H1 (cell line): Measurements from ENCODE around the gene LIN28B. TPM values are rescaled to one million over a fixed set of nuclear protein-coding genes. Genes with fewer than 3 reads are reported as not detected.
A peak's percentile ranks its signal among the peaks of the same experiment; 100 is the strongest.

Experiments
- CTCF ChIA-PET: fragments of 300-600 bp; sonication (Branson Sonifier 250); formaldehyde crosslinking; loops from one replicate; lab custom pipeline; 2021; ENCODE audit not compliant: partially characterized antibody; lab: Charles Lee
- POLR2A ChIA-PET: fragments of 300-600 bp; sonication (Branson Sonifier 250); formaldehyde crosslinking; loops from one replicate; lab custom pipeline; 2021; ENCODE audit warnings: inconsistent platforms; ENCODE audit not compliant: partially characterized antibody; lab: Charles Lee
- DNase-seq, 2 experiments: peaks; one replicate each; pipeline versions ENCODE4 v3.0.0 to v3.0.0-alpha.2; 2010 to 2022; ENCODE audit warnings: low spot score in 2 of 2, low read depth in 1 of 2, mixed read lengths in 1 of 2
- FAIRE-seq: peaks from 2 replicates; lab custom pipeline; 2011; peaks lifted over from hg19 to GRCh38; lab: Jason Lieb, UNC
- H2AFZ ChIP-seq: 2 replicates; pipeline ENCODE4 v1.8.1; 2012; ENCODE audit warnings: low read length, inconsistent platforms
- H2AK5ac ChIP-seq: 2 replicates; pipeline ENCODE4 v1.6.1; 2013; ENCODE audit warnings: low read depth, low read length
- H2BK120ac ChIP-seq: replicated peaks from 2 replicates; pipeline ENCODE3; 2013; ENCODE audit warnings: low read depth, low read length, inconsistent platforms
- H2BK12ac ChIP-seq: 2 replicates; pipeline ENCODE4 v1.6.1; 2013; ENCODE audit warnings: low read depth, low read length
- H2BK15ac ChIP-seq: 2 replicates; pipeline ENCODE4 v1.6.1; 2013; ENCODE audit warnings: low read length
- H2BK20ac ChIP-seq: 2 replicates; pipeline ENCODE4 v1.6.1; 2013; ENCODE audit warnings: low read length
- H2BK5ac ChIP-seq: 2 replicates; pipeline ENCODE4 v1.6.1; 2013; ENCODE audit warnings: low read depth, low read length
- H3K14ac ChIP-seq: 2 replicates; pipeline ENCODE4 v1.6.1; 2013; ENCODE audit warnings: inconsistent platforms; ENCODE audit not compliant: insufficient read length
- H3K18ac ChIP-seq: 2 replicates; pipeline ENCODE4 v1.6.1; 2013; ENCODE audit warnings: low read length; ENCODE audit errors: extremely low read depth
- H3K23ac ChIP-seq: 2 replicates; pipeline ENCODE4 v1.6.1; 2013; ENCODE audit warnings: inconsistent platforms; ENCODE audit not compliant: insufficient read length
- H3K23me2 ChIP-seq: 2 replicates; pipeline ENCODE4 v1.6.1; 2013; ENCODE audit warnings: low read depth, low read length
- H3K27ac ChIP-seq: 2 replicates; pipeline ENCODE4 v1.6.1; 2011; ENCODE audit warnings: low read depth, low read length, inconsistent platforms
- H3K27me3 ChIP-seq, 4 experiments: replicated peaks in 1 of 4; 1 replicate in 1 of 4; 2 replicates in 3 of 4; pipeline versions ENCODE4 v1.6.1 to v1.8.1; 2011 to 2013; ENCODE audit warnings: low read length in 3 of 4, mild to moderate bottlenecking in 3 of 4, inconsistent platforms in 2 of 4, mixed read lengths in 2 of 4, moderate library complexity in 1 of 4; ENCODE audit not compliant: control insufficient read depth in 3 of 4, insufficient read depth in 3 of 4; ENCODE audit errors: extremely low read depth in 1 of 4
- H3K36me3 ChIP-seq, 4 experiments: 2 replicates each; pipeline versions ENCODE4 v1.6.1 to v1.8.1; 2011 to 2013; ENCODE audit warnings: mild to moderate bottlenecking in 4 of 4, low read length in 3 of 4, moderate library complexity in 2 of 4, control low read depth in 1 of 4, inconsistent platforms in 1 of 4; ENCODE audit not compliant: insufficient read depth in 4 of 4, control insufficient read depth in 2 of 4
- H3K4ac ChIP-seq: replicated peaks from 2 replicates; pipeline ENCODE3; 2013; ENCODE audit warnings: low read length, low read depth, mixed read lengths, inconsistent platforms; ENCODE audit not compliant: insufficient read length
- H3K4me1 ChIP-seq, 4 experiments: replicated peaks in 1 of 4; 1 replicate in 1 of 4; 2 replicates in 3 of 4; pipeline versions ENCODE4 v1.6.1 to v1.8.1; 2011 to 2013; ENCODE audit warnings: low read length in 3 of 4, inconsistent platforms in 2 of 4, mixed read lengths in 1 of 4; ENCODE audit not compliant: insufficient read depth in 4 of 4, control insufficient read depth in 3 of 4
- H3K4me2 ChIP-seq, 2 experiments: 2 replicates each; pipeline versions ENCODE4 v1.6.1 to v1.8.1; 2011 to 2013; ENCODE audit warnings: low read depth in 2 of 2, low read length in 2 of 2, control low read depth in 1 of 2, inconsistent platforms in 1 of 2, mild to moderate bottlenecking in 1 of 2; ENCODE audit not compliant: insufficient read depth in 1 of 2
- H3K4me3 ChIP-seq, 4 experiments: fragments of 200-600, 300-600 bp in 1 of 4; sonication (generic), shearing (Covaris generic), sonication (Bioruptor Twin) in 1 of 4; 2 replicates each; pipeline versions ENCODE4 v1.5.1 to v1.8.1; 2011 to 2016; ENCODE audit warnings: low read length in 4 of 4, low read depth in 3 of 4, control low read depth in 2 of 4, inconsistent platforms in 2 of 4, mild to moderate bottlenecking in 2 of 4, mixed read lengths in 1 of 4, moderate library complexity in 1 of 4; ENCODE audit not compliant: insufficient read depth in 2 of 4; ENCODE audit errors: extremely low read depth in 1 of 4
- H3K56ac ChIP-seq: replicated peaks from 2 replicates; pipeline ENCODE3; 2013; ENCODE audit warnings: low read depth, mild to moderate bottlenecking, mixed read lengths, low read length, inconsistent platforms; ENCODE audit not compliant: insufficient read length
- H3K79me1 ChIP-seq: 2 replicates; pipeline ENCODE4 v1.6.1; 2013; ENCODE audit warnings: low read depth, low read length, control low read depth
- H3K79me2 ChIP-seq, 2 experiments: 2 replicates each; pipeline versions ENCODE4 v1.6.1 to v1.8.1; 2012 to 2013; ENCODE audit warnings: low read length in 2 of 2, mild to moderate bottlenecking in 2 of 2, inconsistent platforms in 1 of 2; ENCODE audit not compliant: insufficient read depth in 2 of 2, control insufficient read depth in 1 of 2
- H3K9ac ChIP-seq, 4 experiments: replicated peaks in 1 of 4; 1 replicate in 1 of 4; 2 replicates in 3 of 4; pipeline versions ENCODE4 v1.6.1 to v1.8.1; 2011 to 2013; ENCODE audit warnings: low read depth in 3 of 4, low read length in 3 of 4, control low read depth in 2 of 4, mild to moderate bottlenecking in 2 of 4, moderate library complexity in 2 of 4, inconsistent platforms in 1 of 4; ENCODE audit errors: extremely low read depth in 1 of 4
- H3K9me3 ChIP-seq, 2 experiments: 2 replicates each; pipeline versions ENCODE4 v1.6.1 to v1.8.1; 2012 to 2013; ENCODE audit warnings: mild to moderate bottlenecking in 2 of 2, moderate library complexity in 2 of 2, control low read depth in 1 of 2, inconsistent platforms in 1 of 2, low read depth in 1 of 2, low read length in 1 of 2, mixed read lengths in 1 of 2; ENCODE audit not compliant: insufficient read depth in 2 of 2
- H4K20me1 ChIP-seq, 2 experiments: replicated peaks in 1 of 2; 2 replicates each; pipeline versions ENCODE3 to v1.8.1; 2011 to 2013; ENCODE audit warnings: inconsistent platforms in 2 of 2, low read length in 2 of 2, mild to moderate bottlenecking in 1 of 2; ENCODE audit not compliant: insufficient read depth in 2 of 2, control insufficient read depth in 1 of 2
- H4K5ac ChIP-seq: 2 replicates; pipeline ENCODE4 v1.6.1; 2013; ENCODE audit warnings: low read length, low read depth, mixed read lengths, inconsistent platforms; ENCODE audit not compliant: insufficient read length
- H4K8ac ChIP-seq: 2 replicates; pipeline ENCODE4 v1.8.0; 2013; ENCODE audit warnings: mild to moderate bottlenecking, moderate library complexity, low read length, inconsistent platforms; ENCODE audit not compliant: insufficient read depth; ENCODE audit errors: extremely low read depth
- H4K91ac ChIP-seq: replicated peaks from 2 replicates; pipeline ENCODE3; 2013; ENCODE audit warnings: low read length, mixed read lengths, inconsistent platforms; ENCODE audit not compliant: insufficient read length
- CBX5 ChIP-seq: fragments of 300-800, 300-1000 bp; sonication (generic); IDR thresholded peaks from 2 replicates; pipeline ENCODE4 v1.7.1; 2016; ENCODE audit warnings: antibody characterized with exemption, low read length, low read depth
- CTBP2 ChIP-seq: IDR thresholded peaks from 2 replicates; pipeline ENCODE4 v1.7.0; 2011; ENCODE audit warnings: borderline replicate concordance, mild to moderate bottlenecking, moderate library complexity, mixed read lengths, low read length; ENCODE audit not compliant: insufficient read depth, insufficient read length
- JUN ChIP-seq: IDR thresholded peaks from 2 replicates; pipeline ENCODE4 v1.6.1; 2011; ENCODE audit warnings: low read depth, mild to moderate bottlenecking, improper control_type of control experiment, low read length
- NANOG ChIP-seq: IDR thresholded peaks from 2 replicates; pipeline ENCODE4 v1.6.1; 2011; ENCODE audit warnings: low read length, low read depth, mild to moderate bottlenecking, inconsistent platforms; ENCODE audit not compliant: insufficient read depth, poor library complexity, severe bottlenecking
- POLR2A ChIP-seq, 2 experiments: IDR thresholded peaks; 1 replicate in 1 of 2; 2 replicates in 1 of 2; pipeline ENCODE4 v1.6.1; 2011; ENCODE audit warnings: low read depth in 2 of 2, low read length in 2 of 2, mild to moderate bottlenecking in 2 of 2; ENCODE audit errors: control extremely low read depth in 1 of 2
- SIRT6 ChIP-seq: IDR thresholded peaks from one replicate; pipeline ENCODE4 v1.7.1; 2012; ENCODE audit warnings: low read length, inconsistent platforms
- SRF ChIP-seq: IDR thresholded peaks from 2 replicates; pipeline ENCODE4 v1.6.1; 2011; ENCODE audit warnings: mild to moderate bottlenecking, low read depth, low read length, moderate library complexity
- TEAD4 ChIP-seq: IDR thresholded peaks from 2 replicates; pipeline ENCODE4 v1.6.1; 2012; ENCODE audit warnings: low read depth, low read length, inconsistent platforms, mixed read lengths
- WGBS, 2 experiments: shearing (Covaris generic) in 1 of 2; methylation state at CpG; one replicate each; pipeline versions ENCODE4 v1.1.6 to v1.1.7; 2013 to 2015; ENCODE audit warnings: low lambda C conversion rate in 2 of 2, mixed read lengths in 2 of 2, inconsistent platforms in 1 of 2, low coverage in 1 of 2, missing lambda C conversion rate in 1 of 2; ENCODE audit not compliant: insufficient replicate concordance in 2 of 2, insufficient coverage in 1 of 2, insufficient read length in 1 of 2; ENCODE audit errors: extremely low coverage in 1 of 2, missing lambda C conversion rate in 1 of 2; 5-methylcytosine and 5-hydroxymethylcytosine counted together
- polyA plus RNA-seq, 7 experiments: library from polyadenylated mRNA; depleted of rRNA in 3 of 7; stranded (reverse) in 5 of 7; unstranded in 2 of 7; fragments of >200 nt in 5 of 7; fragments of 200-250 nt in 2 of 7; gene quantifications; 1 replicate in 5 of 7; 2 replicates in 1 of 7; 4 replicates in 1 of 7; pipeline versions ENCODE4 v1.2.1 to v1.2.3, GENCODE V29; 2011 to 2013; ENCODE audit warnings: missing spikeins in 2 of 7, mixed read lengths in 2 of 7
- total RNA-seq: library from RNA; stranded (reverse); fragmentation: NEBNext Ultra II Directional; extraction: Animal tissue kit (Norgen Biotek cat#: 25700); gene quantifications from 2 replicates; pipeline ENCODE4 v1.2.1, GENCODE V29; 2021

The LIN28B gene
- total and polyA plus RNA-seq, 2 of the 8 experiments (the other 6 are each of a cell fraction or from before 2014, with no cell fraction given): 27.4 to 94.7 TPM

GRCh38 chr6:104951677-104952076 lies 5.2 kb upstream of the LIN28B start:
- Histone ChIP-seq H3K79me1 (no peaks in the 10 kb centered on the region), H4K20me1 (no peaks in the 10 kb centered on the region), H3K14ac (no peak overlapping the region), H2BK12ac (no peak overlapping the region), H3K9ac (no peak overlapping the region), H3K27me3 (no peaks in the 10 kb centered on the region), H3K36me3 (no peaks in the 10 kb centered on the region), H3K23ac (no peak overlapping the region), H3K27ac (peak overlapping the region; percentile 25; the same call in 1 of the 2 replicates), H3K4me3 (peak overlapping the region in 1 of 4 experiments; percentile 90; a peak in 1 of 8 replicates), H3K4me1 (peaks cover 2 to 13% (median 6%) of the 10 kb centered on the region in 4 experiments; a peak in 4 of 7 replicates), H3K79me2 (peaks cover 0 to 35% of the 10 kb centered on the region in 2 experiments; a peak in 2 of 4 replicates), H2BK15ac (no peak overlapping the region), H2BK120ac (no peak overlapping the region), H4K91ac (no peak overlapping the region), H3K56ac (no peak overlapping the region), H3K4me2 (peak overlapping the region in 1 of 2 experiments; percentile 78; a peak in 1 of 4 replicates), H2BK5ac (no peak overlapping the region), H2BK20ac (no peak overlapping the region), H4K5ac (peak overlapping the region; percentile 98), H3K4ac (no peak overlapping the region), H2AFZ (no peak overlapping the region), H2AK5ac (no peak overlapping the region), H3K23me2 (peaks cover 6% of the 10 kb centered on the region), H4K8ac (no peak overlapping the region), H3K18ac (peak overlapping the region; percentile 28; the same call in 1 of the 2 replicates), H3K9me3 (no peaks in the 10 kb centered on the region)
- CTCF ChIA-PET: no interaction called here
- WGBS, 2 experiments: 73% methylated on average over 1 of the region's 1 CpG; no CpG with 5 or more reads in 1 of the 2 experiments
- DNase-seq (no peak), FAIRE-seq (peak; percentile 69)
- POLR2A ChIA-PET: interaction anchor here (1.0 to 10.2 kb wide), 4 partner anchors 8 to 42 kb away, joined by 3 to 251 read pairs (median 120); no protein-coding TSS in a partner anchor
- TF ChIP-seq TEAD4 (no peak), JUN (no peak), POLR2A (IDR thresholded peaks at IDR 0.05; ENCODE audit: control extremely low read depth in 1 of 2, low read depth in 2 of 2, low read length in 2 of 2) (no peak), CBX5 (no peak), SIRT6 (no peak), CTBP2 (no peak), NANOG (no peak), SRF (no peak)
